Parathyroid adenoma (tissue), 2 donors: Measurements from ENCODE around the gene TMEM120A.

ENCODE experiments used
- H2AFZ ChIP-seq: fragments of 300-600 bp; sonication (generic); one replicate; pipeline ENCODE4 v1.7.0; 2017; ENCODE audit warnings: antibody characterized with exemption, mild to moderate bottlenecking
- H3K27ac ChIP-seq: fragments of 300-600 bp; sonication (generic); one replicate; pipeline ENCODE4 v1.7.0; 2017
- H3K27me3 ChIP-seq: fragments of 300-600 bp; sonication (generic); one replicate; pipeline ENCODE4 v1.7.0; 2017; ENCODE audit warnings: low read length; ENCODE audit not compliant: control insufficient read depth, insufficient read depth
- H3K36me3 ChIP-seq: fragments of 300-600 bp; sonication (generic); one replicate; pipeline ENCODE4 v1.7.0; 2017; ENCODE audit warnings: low read length; ENCODE audit not compliant: control insufficient read depth, insufficient read depth
- H3K4me1 ChIP-seq: fragments of 300-600 bp; sonication (generic); one replicate; pipeline ENCODE4 v1.7.0; 2017; ENCODE audit warnings: control low read depth
- H3K4me2 ChIP-seq: fragments of 300-600 bp; sonication (generic); one replicate; pipeline ENCODE4 v1.7.0; 2017; ENCODE audit warnings: low read length
- H3K4me3 ChIP-seq: fragments of 300-600 bp; sonication (generic); one replicate; pipeline ENCODE4 v1.7.0; 2017; ENCODE audit warnings: low read depth, low read length
- H3K79me2 ChIP-seq: fragments of 300-600 bp; sonication (generic); one replicate; pipeline ENCODE4 v1.7.0; 2017; ENCODE audit warnings: control low read depth
- H3K9ac ChIP-seq: fragments of 300-600 bp; sonication (generic); one replicate; pipeline ENCODE4 v1.7.0; 2017; ENCODE audit warnings: mild to moderate bottlenecking
- H3K9me3 ChIP-seq: fragments of 300-600 bp; sonication (generic); one replicate; pipeline ENCODE4 v1.7.0; 2017; ENCODE audit warnings: low read length; ENCODE audit not compliant: control insufficient read depth
- CTCF ChIP-seq: fragments of 300-600 bp; sonication (generic); IDR thresholded peaks from one replicate; pipeline ENCODE4 v1.7.0; 2017; ENCODE audit warnings: antibody characterized with exemption, mild to moderate bottlenecking
- donor health status: primary hyperparathyroidism.

The TMEM120A gene

GRCh38 chr7:75968561-75969001 is 25.8 kb downstream of the TMEM120A start:
- no peak overlapping the region for H3K4me2 ChIP-seq
- H3K4me1 ChIP-seq = peaks cover under 1% of the 10 kb centered on the region
- no peaks in the 10 kb centered on the region for H3K36me3 ChIP-seq
- no peak overlapping the region for H2AFZ ChIP-seq
- H3K9me3 ChIP-seq = no peaks in the 10 kb centered on the region
- TF ChIP-seq CTCF = no peak
- H3K27ac ChIP-seq = peak overlapping the region; percentile 37
- no peak overlapping the region for H3K9ac ChIP-seq
- H3K4me3 ChIP-seq = no peak overlapping the region
- H3K79me2 ChIP-seq = peaks cover 42% of the 10 kb centered on the region
- H3K27me3 ChIP-seq = no peaks in the 10 kb centered on the region

GRCh38 chr7:75968012-75968411 is 26.4 kb downstream of the TMEM120A start:
- Histone ChIP-seq H3K4me1 (peaks cover 6% of the 10 kb centered on the region), H3K79me2 (peaks cover 45% of the 10 kb centered on the region), H3K9ac (no peak overlapping the region), H3K27me3 (no peaks in the 10 kb centered on the region), H3K9me3 (no peaks in the 10 kb centered on the region), H3K4me3 (no peak overlapping the region), H3K4me2 (no peak overlapping the region), H3K36me3 (no peaks in the 10 kb centered on the region), H3K27ac (no peak overlapping the region), H2AFZ (no peak overlapping the region)
- no peak for TF ChIP-seq CTCF

GRCh38 chr7:75967487-75967997 is 26.9 kb downstream of the TMEM120A start:
- no peaks in the 10 kb centered on the region for H3K36me3 ChIP-seq
- no peak overlapping the region for H3K4me2 ChIP-seq
- TF ChIP-seq CTCF = no peak
- no peaks in the 10 kb centered on the region for H3K9me3 ChIP-seq
- no peak overlapping the region for H2AFZ ChIP-seq
- peaks cover 9% of the 10 kb centered on the region for H3K4me1 ChIP-seq
- H3K4me3 ChIP-seq = no peak overlapping the region
- peaks cover 45% of the 10 kb centered on the region for H3K79me2 ChIP-seq
- no peaks in the 10 kb centered on the region for H3K27me3 ChIP-seq
- peak overlapping the region; percentile 49 for H3K27ac ChIP-seq
- H3K9ac ChIP-seq = no peak overlapping the region

- no peak overlapping the region for H2AFZ ChIP-seq
- peak overlapping the region; percentile 49 for H3K27ac ChIP-seq
- H3K4me2 ChIP-seq = no peak overlapping the region
- no peak overlapping the region for H3K9ac ChIP-seq
- H3K79me2 ChIP-seq = peaks cover 45% of the 10 kb centered on the region
- no peaks in the 10 kb centered on the region for H3K9me3 ChIP-seq
- no peaks in the 10 kb centered on the region for H3K36me3 ChIP-seq
- peaks cover 14% of the 10 kb centered on the region for H3K4me1 ChIP-seq
- no peaks in the 10 kb centered on the region for H3K27me3 ChIP-seq
- no peak for TF ChIP-seq CTCF
- no peak overlapping the region for H3K4me3 ChIP-seq
Measured at GRCh38 chr7:75967055-75967454, 27.3 kb downstream of the TMEM120A start.
